Small intestine (tissue), 7 donors: ENCODE results near the gene DEAF1. TPM values are rescaled to one million over a fixed set of nuclear protein-coding genes. Genes with fewer than 3 reads are reported as not detected.

Source experiments
- DNase-seq, 2 donors: peaks; one replicate each; pipeline versions ENCODE4 v3.0.0 to v3.0.0-alpha.2; 2013
- FAIRE-seq: peaks from 2 replicates; lab custom pipeline; 2012; peaks lifted over from hg19 to GRCh38; lab: Jason Lieb, UNC
- H3K27ac ChIP-seq, 3 donors: one replicate each; pipeline ENCODE4 v1.5.1; 2013; ENCODE audit warnings: low read length in 2 of 3, mild to moderate bottlenecking in 2 of 3, control low read depth in 1 of 3, inconsistent platforms in 1 of 3, low read depth in 1 of 3, moderate library complexity in 1 of 3
- H3K27me3 ChIP-seq, 3 donors: one replicate each; pipeline ENCODE4 v1.6.1; 2013; ENCODE audit warnings: low read length in 3 of 3, inconsistent platforms in 1 of 3; ENCODE audit not compliant: control insufficient read depth in 3 of 3, insufficient read depth in 3 of 3
- H3K36me3 ChIP-seq, 3 donors: one replicate each; pipeline ENCODE4 v1.6.1; 2013; ENCODE audit warnings: low read length in 3 of 3, inconsistent platforms in 1 of 3, low read depth in 1 of 3, mild to moderate bottlenecking in 1 of 3, moderate library complexity in 1 of 3; ENCODE audit not compliant: control insufficient read depth in 3 of 3, insufficient read depth in 2 of 3
- H3K4me1 ChIP-seq, 3 donors: one replicate each; pipeline ENCODE4 v1.6.1; 2013; ENCODE audit warnings: low read length in 2 of 3, inconsistent platforms in 1 of 3, low read depth in 1 of 3, mild to moderate bottlenecking in 1 of 3, moderate library complexity in 1 of 3; ENCODE audit not compliant: control insufficient read depth in 3 of 3, insufficient read depth in 2 of 3
- H3K4me3 ChIP-seq, 3 donors: one replicate each; pipeline ENCODE4 v1.5.1; 2013; ENCODE audit warnings: low read length in 3 of 3, control low read depth in 1 of 3, inconsistent platforms in 1 of 3, low read depth in 1 of 3, mild to moderate bottlenecking in 1 of 3, moderate library complexity in 1 of 3
- H3K9me3 ChIP-seq, 2 donors: one replicate each; pipeline ENCODE4 v1.6.1; 2013; ENCODE audit warnings: low read depth in 1 of 2, low read length in 1 of 2; ENCODE audit not compliant: control insufficient read depth in 2 of 2, insufficient read depth in 1 of 2
- WGBS, 3 donors: extraction: QIAGEN DNeasy Blood & Tissue Kit; methylation state at CpG; one replicate each; pipeline ENCODE4 v1.1.7; 2013; 5-methylcytosine and 5-hydroxymethylcytosine counted together
- polyA plus RNA-seq, 4 donors: library from polyadenylated mRNA; stranded (reverse) in 3 of 4; unstranded in 1 of 4; fragments of 200-250 nt in 3 of 4; fragments of 120-200 nt in 1 of 4; gene quantifications; one replicate each; pipeline versions ENCODE4 v1.2.1 to v1.2.3, GENCODE V29; 2013
- donor health status: healthy with polysubstance abuse.
- donor health status: control.
- donor health status: control.
- donor health status: Bipolar disorder and iron deficiency.
- donor health status: healthy.

The DEAF1 gene
- polyA plus RNA-seq, 4 donors, result 18.2 to 39.6 (median 29.4) TPM

DNA sequence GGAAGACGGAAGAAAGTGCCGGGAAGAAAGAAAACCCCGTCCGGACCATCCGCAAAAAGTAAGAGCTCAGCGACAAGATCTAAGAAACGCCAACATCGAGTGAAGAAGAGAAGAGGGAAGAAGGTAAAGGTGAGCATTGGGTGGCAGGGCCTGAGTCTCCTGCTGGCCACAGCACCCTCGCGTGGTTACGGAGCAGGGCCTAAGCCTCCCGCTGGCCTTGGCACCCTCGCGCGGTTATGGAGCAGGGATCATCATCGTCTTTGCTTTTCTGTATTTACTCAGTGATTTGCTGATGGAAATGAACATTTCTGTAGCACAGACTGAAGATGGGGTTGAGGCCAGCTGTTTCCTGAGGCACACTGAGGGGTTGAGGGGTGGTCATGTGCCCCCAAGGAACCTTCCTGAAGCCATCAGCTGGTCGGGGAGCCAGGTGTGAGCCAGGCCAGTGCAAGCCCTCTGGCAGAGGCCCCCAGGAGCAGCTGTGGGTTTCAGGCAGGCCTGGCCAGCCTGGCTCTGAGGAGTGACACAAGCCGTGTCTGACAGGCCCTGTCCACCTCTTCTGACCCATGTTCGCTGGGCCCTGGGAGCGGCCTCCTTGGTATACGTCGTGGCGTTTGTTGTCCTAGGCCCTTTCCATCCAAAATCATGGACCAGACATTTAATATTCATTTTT is 93.3 kb downstream of the DEAF1 start:
- Histone ChIP-seq H3K9me3 (no peaks in the 10 kb centered on the region), H3K36me3 (peaks cover 39 to 98% (median 45%) of the 10 kb centered on the region in 3 donors), H3K4me3 (no peak overlapping the region), H3K27me3 (no peaks in the 10 kb centered on the region), H3K27ac (no peak overlapping the region), H3K4me1 (no peaks in the 10 kb centered on the region)
- DNase-seq (no peak), FAIRE-seq (no peak)
- 94 to 95% (median 95%) methylated on average over 23 of the region's 23 CpGs for WGBS, 3 donors

DNA sequence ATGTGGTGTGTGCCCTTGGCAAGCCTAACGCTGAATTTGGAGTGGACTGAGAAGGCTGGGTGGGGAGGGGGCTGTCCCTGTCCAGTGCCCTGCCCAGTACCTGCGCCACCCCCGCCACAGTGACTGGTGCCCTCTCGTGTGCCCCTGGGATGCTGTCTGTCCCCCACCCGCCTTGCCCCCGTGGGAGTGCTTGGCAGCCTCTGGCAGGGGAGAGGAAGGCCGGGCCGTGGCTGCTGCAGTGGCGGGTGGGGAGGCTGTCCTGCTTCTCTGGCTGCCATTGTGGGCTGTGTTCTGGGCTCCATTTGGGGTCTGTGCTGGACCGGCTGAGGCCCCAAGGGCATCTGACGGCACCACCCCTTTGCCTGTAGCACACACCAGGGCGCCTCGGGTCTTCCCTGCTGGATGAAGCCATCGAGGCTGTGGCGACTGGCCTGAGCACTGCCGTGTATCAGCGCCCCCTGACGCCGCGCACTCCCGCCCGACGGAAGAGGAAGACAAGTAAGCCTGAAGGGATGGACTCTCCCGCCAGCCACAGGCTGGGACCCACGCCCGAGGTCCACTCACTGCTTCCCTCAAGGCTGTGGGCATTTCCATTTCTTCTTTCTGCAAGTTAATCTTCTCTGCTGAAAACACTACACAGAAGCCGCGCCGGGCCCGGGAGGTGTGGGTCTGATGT is 96.9 kb downstream of the DEAF1 start:
- Histone ChIP-seq H3K36me3 (peaks cover 42 to 96% (median 44%) of the 10 kb centered on the region in 3 donors), H3K4me3 (no peak overlapping the region), H3K27ac (no peak overlapping the region), H3K27me3 (no peaks in the 10 kb centered on the region), H3K9me3 (no peaks in the 10 kb centered on the region), H3K4me1 (no peaks in the 10 kb centered on the region)
- WGBS, 3 donors, result 92 to 95% (median 92%) methylated on average over 29 to 30 of the region's 30 CpGs
- FAIRE-seq, result no peak
- DNase-seq, result no peak

DNA sequence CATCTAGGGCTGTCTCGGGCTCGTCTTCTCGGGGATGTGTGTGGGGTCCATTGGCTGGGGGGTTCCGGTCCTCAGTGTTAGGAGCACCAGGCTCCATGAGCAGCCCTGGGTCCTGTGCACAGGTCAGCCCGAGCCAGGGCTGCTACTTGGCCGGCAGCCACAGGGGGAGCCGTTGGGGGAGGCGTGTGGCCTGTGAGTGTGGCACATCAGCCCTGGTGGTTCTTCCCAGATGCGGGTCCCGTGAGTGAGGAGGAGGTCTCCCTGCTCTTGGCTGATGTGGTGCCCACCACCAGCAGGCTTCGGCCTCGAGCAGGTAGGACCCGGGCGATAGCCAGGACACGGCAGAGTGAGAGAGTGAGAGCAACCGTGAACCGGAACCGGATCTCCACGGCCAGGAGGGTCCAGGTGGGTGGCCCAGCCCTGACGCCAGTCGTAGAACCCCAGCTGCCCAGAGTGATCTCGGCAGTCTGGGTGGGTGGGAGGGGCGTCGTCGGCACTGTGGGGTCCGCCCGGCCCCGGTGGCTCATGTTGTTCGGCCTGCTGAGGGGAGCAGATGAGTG is 97.8 kb downstream of the DEAF1 start:
- H3K36me3 ChIP-seq, result peaks cover 45 to 96% (median 46%) of the 10 kb centered on the region in 3 donors

DNA sequence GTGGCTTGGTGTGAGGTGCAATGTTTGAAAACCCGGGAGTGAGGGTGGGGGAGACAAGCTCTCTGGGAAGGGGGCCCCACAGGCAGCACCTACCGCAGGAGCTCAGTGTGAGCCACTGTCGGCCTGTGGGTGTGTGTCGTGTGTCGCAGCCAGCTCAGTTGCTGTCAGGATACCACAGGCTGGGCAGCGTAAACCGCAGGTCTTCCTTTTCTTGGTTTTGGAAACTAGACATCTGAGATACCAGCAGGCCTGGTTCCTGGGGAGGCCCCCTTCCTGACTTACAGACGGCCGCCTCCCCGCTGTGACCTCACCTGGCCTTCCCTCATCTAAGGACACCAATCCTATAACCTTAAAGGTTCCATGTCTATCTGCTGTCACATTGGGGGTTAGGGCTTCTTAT is 98.6 kb downstream of the DEAF1 start:
- no peak for FAIRE-seq
- Histone ChIP-seq H3K27me3 (no peaks in the 10 kb centered on the region), H3K4me1 (no peaks in the 10 kb centered on the region), H3K4me3 (no peak overlapping the region), H3K9me3 (no peaks in the 10 kb centered on the region), H3K27ac (no peak overlapping the region), H3K36me3 (peaks cover 43 to 95% (median 43%) of the 10 kb centered on the region in 3 donors)
- WGBS, 3 donors, result 81 to 85% (median 84%) methylated on average over 10 of the region's 10 CpGs
- DNase-seq, result no peak

More for the DNA sequence above, 97.8 kb downstream of the DEAF1 start:
- no peak overlapping the region for H3K27ac ChIP-seq
- H3K27me3 ChIP-seq, result no peaks in the 10 kb centered on the region
- DNase-seq, result no peak
- no peak for FAIRE-seq
- no peak overlapping the region for H3K4me3 ChIP-seq
- 92 to 96% (median 94%) methylated on average over 23 to 29 of the region's 29 CpGs for WGBS, 3 donors
- no peaks in the 10 kb centered on the region for H3K9me3 ChIP-seq
- no peaks in the 10 kb centered on the region for H3K4me1 ChIP-seq

DNA sequence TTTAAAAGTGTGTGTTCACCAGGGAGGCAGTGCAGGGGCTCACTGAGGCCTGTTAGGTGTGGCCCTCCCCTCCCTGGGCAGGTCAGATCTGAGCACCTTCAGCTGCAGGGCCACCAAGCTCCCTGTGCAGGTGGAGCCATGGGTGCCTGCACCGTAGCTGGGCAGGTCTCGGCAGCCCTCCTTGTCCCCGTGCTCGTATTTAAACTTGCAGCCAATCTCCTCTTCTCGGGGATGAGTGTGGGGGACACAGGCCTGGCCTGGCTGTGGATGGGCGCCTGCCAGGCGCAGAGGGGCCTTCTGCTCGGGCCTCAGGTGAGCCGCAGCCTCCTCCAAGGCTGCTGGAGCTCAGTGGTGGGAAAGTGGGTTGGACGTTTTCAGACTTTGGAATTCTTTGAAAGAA is 99.6 kb downstream of the DEAF1 start:
- FAIRE-seq, result no peak
- Histone ChIP-seq H3K36me3 (peaks cover 44 to 97% (median 49%) of the 10 kb centered on the region in 3 donors), H3K9me3 (no peaks in the 10 kb centered on the region), H3K4me3 (no peak overlapping the region), H3K27me3 (no peaks in the 10 kb centered on the region), H3K4me1 (no peaks in the 10 kb centered on the region), H3K27ac (no peak overlapping the region)
- 91 to 93% (median 92%) methylated on average over 10 of the region's 10 CpGs for WGBS, 3 donors
- DNase-seq, result no peak

Other genes with a start within 250 kb of the DEAF1 start
- 10 to 100 TPM in 3 of 4 donors, 1 to 10 TPM in 1; 9.5 to 20.3 (median 15.4) TPM for gene PTDSS2, start 244.9 kb downstream of the DEAF1 start, polyA plus RNA-seq
- 100 to 1,000 TPM in 2 of 4 donors, 10 to 100 TPM in 2; 80.9 to 120 (median 100) TPM for gene RNH1, start 188.0 kb downstream of the DEAF1 start, polyA plus RNA-seq
- 100 to 1,000 TPM in 2 of 4 donors, 10 to 100 TPM in 2; 23.6 to 142 (median 92.7) TPM for gene HRAS, start 159.6 kb downstream of the DEAF1 start, polyA plus RNA-seq
- gene LRRC56, start 157.7 kb downstream of the DEAF1 start, polyA plus RNA-seq, result 1 to 10 TPM in 2 of 4 donors, under 1 TPM in 2; 0.54 to 2.7 (median 1.0) TPM
- gene LMNTD2, start 134.5 kb downstream of the DEAF1 start, polyA plus RNA-seq, result 10 to 100 TPM in 2 of 4 donors, 1 to 10 TPM in 2; 4.7 to 26.4 (median 11.9) TPM
- 100 to 1,000 TPM in 2 of 4 donors, 10 to 100 TPM in 2; 49.1 to 174 (median 120) TPM for gene RASSF7, start 134.3 kb downstream of the DEAF1 start, polyA plus RNA-seq
- gene PHRF1, start 118.8 kb downstream of the DEAF1 start, polyA plus RNA-seq, result 10 to 100 TPM; 14.6 to 43.3 (median 23.6) TPM
- 100 to 1,000 TPM in 2 of 4 donors, 10 to 100 TPM in 2; 14.5 to 115 (median 73.1) TPM for gene IRF7, start 79.3 kb downstream of the DEAF1 start, polyA plus RNA-seq
- gene CDHR5, start 70.3 kb downstream of the DEAF1 start, polyA plus RNA-seq, result 1,000 to 10,000 TPM in 1 of 4 donors, 100 to 1,000 TPM in 3; 112 to 1,182 (median 936) TPM
- 100 to 1,000 TPM in 1 of 4 donors, 10 to 100 TPM in 2, 1 to 10 TPM in 1; 4.8 to 114 (median 22.3) TPM for gene SCT, start 68.0 kb downstream of the DEAF1 start, polyA plus RNA-seq
- gene DRD4, start 58.0 kb downstream of the DEAF1 start, polyA plus RNA-seq, result 1 to 10 TPM in 2 of 4 donors, under 1 TPM in 2; 0.51 to 1.4 (median 1.1) TPM
- 10 to 100 TPM; 11.9 to 35.4 (median 21.2) TPM for gene TMEM80, start 594 bp upstream of the DEAF1 start, polyA plus RNA-seq
- gene EPS8L2, start 11.0 kb upstream of the DEAF1 start, polyA plus RNA-seq, result 1,000 to 10,000 TPM in 2 of 4 donors, 100 to 1,000 TPM in 1, 10 to 100 TPM in 1; 90.2 to 1,255 (median 670) TPM
- gene TALDO1, start 52.2 kb upstream of the DEAF1 start, polyA plus RNA-seq, result 100 to 1,000 TPM in 3 of 4 donors, 10 to 100 TPM in 1; 97.9 to 188 (median 174) TPM
- gene GATD1, start 82.3 kb upstream of the DEAF1 start, polyA plus RNA-seq, result 10 to 100 TPM; 12.2 to 55.6 (median 29.8) TPM
- 1 to 10 TPM in 1 of 4 donors, under 1 TPM in 1, not detected in 2; 0.22 to 3.3 TPM for gene CEND1, start 94.9 kb upstream of the DEAF1 start, polyA plus RNA-seq
- gene SLC25A22, start 103.1 kb upstream of the DEAF1 start, polyA plus RNA-seq, result 10 to 100 TPM; 10.5 to 21.9 (median 10.8) TPM
- gene PIDD1, start 110.0 kb upstream of the DEAF1 start, polyA plus RNA-seq, result 10 to 100 TPM; 14.5 to 47.0 (median 28.6) TPM
- gene RPLP2, start 114.7 kb upstream of the DEAF1 start, polyA plus RNA-seq, result 1,000 to 10,000 TPM; 1,144 to 2,714 (median 1,335) TPM
- gene PNPLA2, start 123.7 kb upstream of the DEAF1 start, polyA plus RNA-seq, result 100 to 1,000 TPM in 3 of 4 donors, 10 to 100 TPM in 1; 66.2 to 250 (median 162) TPM
- 10 to 100 TPM; 38.7 to 88.8 (median 65.2) TPM for gene CRACR2B, start 132.7 kb upstream of the DEAF1 start, polyA plus RNA-seq
- 100 to 1,000 TPM; 187 to 359 (median 284) TPM for gene CD151, start 137.7 kb upstream of the DEAF1 start, polyA plus RNA-seq
- 100 to 1,000 TPM in 3 of 4 donors, 10 to 100 TPM in 1; 82.9 to 140 (median 132) TPM for gene POLR2L, start 147.3 kb upstream of the DEAF1 start, polyA plus RNA-seq
- 10 to 100 TPM in 2 of 4 donors, 1 to 10 TPM in 2; 5.1 to 53.3 (median 10.2) TPM for gene TSPAN4, start 147.6 kb upstream of the DEAF1 start, polyA plus RNA-seq
- 10 to 100 TPM; 13.6 to 94.4 (median 42.1) TPM for gene CHID1, start 215.6 kb upstream of the DEAF1 start, polyA plus RNA-seq
- 10 to 100 TPM; 30.5 to 67.3 (median 45.0) TPM for gene AP2A2, start 230.6 kb upstream of the DEAF1 start, polyA plus RNA-seq